Stimulated activated CD4-positive, alpha-beta T cell treated with anti-CD3 and anti-CD28 coated beads, Interleukin-4, amount 100 ng/mL, for 1 hour (primary cell): ENCODE results near the gene POU2F1.
"Not testable (repeated sequence)": the region's sequence is repeated elsewhere in the genome, so short reads cannot be mapped to it uniquely, and the experiment has no call there.

Experiments
- DNase-seq: peaks from one replicate; pipeline ENCODE4 v3.0.0-alpha.2; 2020

Gene POU2F1

DNA sequence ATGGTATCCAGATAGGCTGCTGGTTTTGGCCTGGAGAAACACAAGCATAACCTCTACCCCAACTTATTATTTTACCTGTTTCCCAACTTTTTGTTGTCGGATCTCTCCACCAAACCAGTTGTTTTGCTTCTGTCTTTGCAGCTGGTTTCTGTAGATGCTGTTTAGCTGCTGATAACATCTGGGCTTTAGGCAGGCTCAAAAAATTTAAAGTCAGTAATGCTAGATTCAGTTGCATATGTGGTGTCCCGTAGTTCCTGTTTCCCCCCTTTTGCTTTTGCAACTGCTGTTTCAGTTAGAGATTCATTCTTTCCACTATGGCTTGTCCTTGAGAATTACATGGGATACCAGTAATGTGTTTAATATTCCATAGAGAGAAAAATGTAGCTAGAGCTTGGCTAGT is 98.5 kb downstream of the POU2F1 start:
- not testable (repeated sequence) for DNase-seq

DNA sequence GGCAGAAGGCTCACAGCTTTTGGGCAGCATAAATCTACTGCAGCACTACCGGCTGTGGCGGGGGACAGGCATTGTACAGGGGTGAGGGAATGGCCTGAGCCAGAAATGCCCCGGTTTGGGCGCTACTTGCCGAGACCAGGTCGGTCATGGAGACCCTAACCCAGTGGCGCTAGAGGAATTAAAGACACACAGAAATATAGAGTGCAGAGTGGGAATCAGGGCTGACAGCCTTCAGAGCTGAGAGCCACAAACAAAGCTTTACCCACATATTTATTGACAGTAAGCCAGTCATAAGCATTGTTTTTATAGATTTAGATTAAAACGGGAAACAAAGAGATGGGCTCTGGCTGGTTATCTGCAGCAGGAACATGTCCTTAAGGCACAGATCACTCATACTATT is 101.8 kb downstream of the POU2F1 start:
- no peak for DNase-seq

DNA sequence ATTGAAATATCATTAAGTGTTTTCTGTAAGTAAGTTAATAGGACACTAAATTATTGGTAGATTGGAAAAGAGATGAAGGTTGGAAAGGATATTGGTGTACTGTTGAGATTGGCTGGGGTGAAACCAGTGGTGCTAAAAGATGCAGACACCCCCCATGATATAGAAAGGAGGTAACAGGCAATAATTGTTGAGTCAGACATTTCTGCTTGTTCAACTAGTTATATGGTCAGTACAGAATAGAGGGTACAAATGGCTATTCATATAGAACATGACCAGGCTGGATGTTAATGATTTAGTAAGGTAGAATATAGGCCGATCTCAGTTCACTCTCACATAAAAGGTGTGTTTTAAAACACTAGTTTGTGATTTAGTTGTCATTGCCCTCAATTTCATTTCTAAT is 104.5 kb downstream of the POU2F1 start:
- DNase-seq: no peak

DNA sequence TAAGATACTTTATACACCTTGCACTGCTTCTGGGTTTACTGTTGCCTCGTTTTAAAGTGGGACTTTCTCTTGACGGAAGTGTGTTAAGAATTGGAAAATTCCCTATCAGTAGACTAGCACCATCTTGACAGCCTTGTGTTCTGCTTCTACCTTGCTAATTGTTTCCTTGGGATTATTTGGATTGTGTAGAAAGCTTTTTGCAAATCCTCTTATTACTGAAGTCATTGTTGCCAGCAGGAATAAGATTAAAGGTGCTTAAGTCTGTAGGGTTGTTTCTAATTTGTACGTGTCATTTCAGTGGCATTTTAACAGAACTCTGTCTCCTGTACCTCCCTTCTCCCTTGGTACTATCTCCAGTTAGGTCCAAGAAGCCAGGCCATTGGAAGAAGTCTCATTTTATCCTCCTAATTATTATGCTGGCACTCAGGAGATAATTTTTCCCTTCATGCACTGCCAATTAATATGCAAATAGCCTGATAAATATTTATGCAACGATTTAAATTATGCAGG is 107.7 kb downstream of the POU2F1 start:
- no peak for DNase-seq

DNA sequence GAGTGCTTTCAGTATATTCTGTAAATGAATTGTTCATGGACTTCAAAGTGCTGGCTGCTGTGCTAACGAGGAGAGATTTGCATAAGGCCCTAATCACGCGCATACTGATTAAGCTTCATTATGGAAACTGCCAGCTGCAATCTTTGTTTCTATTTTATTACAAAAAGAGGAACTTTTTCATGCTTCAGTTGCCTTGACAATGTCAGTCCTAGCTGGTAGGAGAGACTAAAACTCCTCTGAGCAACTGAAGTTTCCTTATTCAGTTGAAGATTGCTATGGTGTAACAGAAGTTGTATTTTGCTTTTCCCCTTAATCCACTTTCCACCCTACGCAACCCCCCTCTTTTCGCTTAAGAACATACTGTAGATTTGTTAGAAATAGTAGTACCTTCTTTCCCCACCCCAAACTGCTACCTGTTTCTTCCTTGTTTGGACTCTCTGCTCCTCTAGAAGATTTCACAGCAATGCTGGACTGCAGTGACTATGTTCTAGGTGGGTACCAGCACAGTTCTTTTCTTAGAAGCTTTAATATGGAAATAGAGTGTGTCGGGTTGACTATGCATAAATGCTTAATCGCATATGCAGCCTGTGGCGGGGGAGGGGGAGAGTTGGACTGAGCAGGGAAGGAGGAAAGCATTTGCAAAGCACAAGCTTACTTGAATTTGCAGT is 108.3 kb downstream of the POU2F1 start:
- no peak for DNase-seq

DNA sequence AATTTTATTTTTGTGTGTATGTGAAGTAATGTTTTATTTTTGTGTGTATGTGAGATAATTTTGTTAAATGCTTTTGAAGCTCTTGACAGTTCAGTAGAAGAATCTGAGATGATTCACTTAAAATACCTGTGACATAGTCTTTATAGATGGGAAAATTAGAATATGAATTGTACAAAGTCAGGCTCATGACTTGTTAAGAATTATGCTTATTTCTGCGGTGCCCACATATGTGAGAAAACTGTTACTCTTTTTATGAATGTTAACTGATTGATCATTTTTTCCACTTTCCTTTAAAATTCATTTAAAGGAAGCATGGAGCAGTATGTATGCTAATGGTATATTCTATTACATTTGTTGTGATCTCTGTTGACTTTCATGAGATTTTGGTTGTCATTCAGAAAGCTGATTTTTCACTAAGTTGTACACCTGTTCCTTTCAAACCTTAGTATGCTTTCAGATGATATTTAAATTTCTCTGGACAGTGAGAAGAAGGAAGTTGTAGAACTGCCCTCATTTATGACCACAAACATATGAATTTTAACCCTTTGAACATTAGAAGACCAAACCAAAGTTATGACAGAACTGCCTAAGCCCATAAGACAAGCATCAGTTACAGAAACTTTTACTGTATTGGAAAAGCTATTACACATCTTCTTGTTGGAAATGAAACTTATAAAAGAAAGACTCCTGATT is 110.1 kb downstream of the POU2F1 start:
- no peak for DNase-seq

DNA sequence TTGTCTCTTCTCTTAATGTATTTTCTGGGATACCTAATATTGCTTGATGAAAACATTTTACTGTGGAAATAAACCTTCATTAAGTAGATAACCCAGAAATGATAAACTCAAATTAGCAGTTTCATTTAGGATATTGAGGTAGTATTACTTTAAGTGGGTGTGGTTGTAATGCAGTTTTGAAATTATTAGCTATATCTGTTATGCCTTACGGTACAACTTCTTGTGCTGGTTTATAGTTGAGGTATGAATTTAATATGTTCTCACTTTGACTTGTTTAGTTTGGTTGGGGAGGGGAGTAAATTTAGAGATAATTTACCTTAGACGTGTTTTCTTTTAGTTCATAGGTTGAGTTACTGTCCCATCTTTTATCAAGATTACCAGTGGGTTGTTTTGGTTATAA is 111.0 kb downstream of the POU2F1 start:
- no peak for DNase-seq

DNA sequence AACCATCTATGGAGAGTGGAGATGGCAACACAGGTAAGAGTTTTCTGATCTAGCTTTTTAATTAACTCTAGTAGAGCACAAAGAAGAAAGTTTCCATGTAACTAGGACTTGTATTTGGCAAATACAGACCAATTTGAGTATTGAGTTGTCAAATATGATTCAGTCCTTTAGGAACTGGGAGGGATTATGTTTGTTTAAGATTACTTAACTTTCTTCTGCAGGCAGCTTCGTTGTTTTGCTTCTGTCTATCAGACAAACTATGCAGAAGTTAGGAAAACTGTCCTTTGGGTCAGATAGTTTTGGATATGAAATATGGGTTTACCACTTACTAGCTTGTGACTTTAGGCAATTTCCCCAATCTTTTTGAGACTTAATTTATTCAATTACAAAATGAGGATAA is 111.8 kb downstream of the POU2F1 start:
- DNase-seq: no peak

DNA sequence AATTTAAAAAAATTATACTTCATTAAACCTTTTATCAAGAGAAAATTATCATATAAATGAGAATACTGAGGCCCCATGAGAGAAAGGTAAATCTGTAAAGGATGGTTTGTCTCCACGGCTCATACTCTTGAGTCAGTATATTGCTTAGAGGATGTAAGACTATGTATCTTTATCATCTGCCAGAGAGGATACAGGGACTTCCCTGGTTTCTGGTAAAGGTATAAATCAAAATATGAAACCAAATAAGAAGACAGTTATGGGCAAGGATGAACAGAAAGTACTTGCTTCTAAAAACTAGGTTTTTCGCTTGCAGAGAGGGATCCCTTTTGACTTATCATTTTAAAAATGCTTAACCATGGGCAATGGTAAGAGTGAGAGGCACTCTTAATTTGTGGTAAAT is 112.4 kb downstream of the POU2F1 start:
- no peak for DNase-seq

DNA sequence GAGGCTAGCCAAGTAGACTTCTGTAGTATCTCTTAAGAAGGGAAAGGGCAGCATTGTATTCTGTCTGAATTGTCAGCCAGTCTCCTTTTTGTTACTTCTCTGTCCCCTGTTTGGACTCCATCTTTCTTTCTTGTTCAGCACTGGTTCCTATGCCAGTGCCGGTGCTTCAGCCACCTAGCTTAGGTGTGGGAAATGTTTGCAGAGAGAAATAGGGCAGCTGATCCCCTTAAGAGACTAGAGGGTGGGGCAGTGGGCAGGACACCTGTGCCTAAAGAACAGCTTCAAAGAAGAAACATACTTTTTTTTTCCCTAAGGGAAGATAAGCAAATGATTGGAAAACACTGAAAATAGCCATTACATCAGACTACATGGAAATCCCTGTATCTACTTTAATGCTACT is 113.0 kb downstream of the POU2F1 start:
- no peak for DNase-seq

DNA sequence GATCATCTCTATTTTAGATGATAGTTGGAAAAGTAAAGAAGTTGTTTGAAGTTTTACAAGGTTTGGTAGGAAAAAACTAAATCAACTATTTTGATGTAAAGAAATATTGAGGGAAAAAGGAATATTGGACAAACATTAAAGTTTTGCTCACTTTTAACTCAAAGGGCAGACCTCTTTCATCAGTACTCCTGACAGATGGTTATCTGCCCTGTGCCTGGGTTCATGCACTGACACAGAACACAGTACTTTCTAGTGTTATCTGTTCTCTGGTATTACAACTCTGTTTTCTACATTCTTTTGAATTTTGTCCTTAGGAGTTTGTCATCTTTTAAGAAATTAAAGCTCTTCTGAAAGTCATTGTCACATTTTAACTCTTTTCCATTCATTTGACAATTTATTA is 118.7 kb downstream of the POU2F1 start:
- DNase-seq: no peak

DNA sequence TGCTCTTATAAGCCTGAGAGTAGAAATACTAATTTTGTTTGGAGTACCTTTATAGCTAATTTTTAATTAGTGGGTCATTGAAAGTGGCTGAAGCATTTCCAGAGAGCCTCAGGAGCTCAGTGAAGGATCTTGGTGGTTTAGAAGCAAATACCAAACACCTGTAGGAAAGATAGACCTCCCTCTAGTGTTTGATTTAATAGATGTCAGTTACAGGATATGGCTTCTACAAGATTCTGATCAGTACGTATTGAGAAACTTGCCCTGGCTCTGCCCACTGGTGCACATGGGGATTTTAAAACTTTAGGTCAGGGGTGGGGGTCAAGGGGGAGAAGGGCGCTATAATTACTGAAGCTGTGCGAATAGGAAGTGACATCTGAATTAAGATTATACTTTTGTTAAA is 122.2 kb downstream of the POU2F1 start:
- no peak for DNase-seq

DNA sequence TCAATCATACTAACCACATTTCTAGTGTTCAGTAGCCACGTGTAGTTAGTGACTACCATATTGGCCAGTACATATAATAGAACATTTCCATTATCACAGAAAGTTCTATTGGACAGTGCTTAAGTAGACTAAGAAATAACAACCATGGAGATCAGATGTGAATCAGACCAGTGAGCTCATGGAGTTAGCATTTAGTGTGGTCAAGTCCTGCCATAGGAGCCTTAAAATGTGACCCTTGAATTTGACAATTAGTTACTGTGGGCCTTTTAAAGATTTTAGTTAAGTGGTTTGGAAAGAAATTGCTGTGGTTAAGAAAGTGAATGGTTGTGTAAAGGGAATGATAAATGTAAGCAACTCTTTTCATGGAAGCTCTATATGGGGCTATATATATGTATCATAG is 123.4 kb downstream of the POU2F1 start:
- no peak for DNase-seq

DNA sequence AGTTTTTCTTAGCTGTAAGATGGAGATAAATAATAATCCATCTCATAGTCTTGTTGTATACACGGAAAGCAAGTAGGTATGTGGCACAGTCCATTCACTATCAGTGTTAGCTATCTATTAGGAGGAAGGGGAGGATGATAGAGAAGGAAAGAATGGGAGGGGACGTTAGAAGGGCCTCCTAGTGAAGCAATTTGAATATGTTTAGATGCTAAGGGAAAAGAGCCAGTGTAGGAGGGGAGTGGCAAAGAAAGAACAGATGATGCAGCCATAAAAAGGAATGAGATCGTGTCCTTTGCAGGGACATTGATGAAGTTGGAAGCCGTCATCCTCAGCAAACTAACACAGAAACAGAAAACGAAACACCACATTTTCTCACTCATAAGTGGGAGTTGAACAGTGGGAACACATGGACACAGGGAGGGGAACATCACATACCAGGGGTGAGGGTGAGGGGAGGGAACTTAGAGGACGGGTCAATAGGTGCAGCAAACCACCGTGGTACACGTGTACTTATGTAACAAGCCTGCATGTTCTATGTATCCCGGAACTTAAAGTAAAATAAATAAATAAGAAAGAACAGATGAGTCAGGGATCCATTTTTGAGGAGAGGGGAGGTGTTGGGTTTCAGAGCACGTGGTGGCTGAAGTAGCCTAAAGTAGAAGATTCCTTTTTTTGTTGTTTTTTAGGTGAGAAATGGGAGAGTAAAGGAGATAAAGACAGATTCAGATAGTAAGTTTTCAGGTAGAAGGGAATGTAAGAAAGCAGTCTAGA is 124.1 kb downstream of the POU2F1 start:
- no peak for DNase-seq

DNA sequence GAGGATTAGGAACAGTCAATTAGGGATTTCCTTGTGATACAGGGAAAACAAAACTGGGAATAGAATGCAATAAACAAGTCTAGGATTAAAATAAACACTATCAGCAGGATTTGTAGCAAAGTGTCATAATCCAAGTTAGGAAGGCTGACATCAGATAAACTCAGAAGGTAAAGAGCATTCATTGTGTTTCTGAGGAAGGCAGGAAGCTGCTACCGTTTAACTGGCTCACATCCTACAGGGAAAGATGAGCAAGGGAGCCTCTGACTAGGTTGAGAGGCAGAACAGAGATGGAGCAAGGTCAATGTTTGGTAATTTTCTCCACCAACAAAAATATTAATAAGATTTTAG is 124.7 kb downstream of the POU2F1 start:
- no peak for DNase-seq

DNA sequence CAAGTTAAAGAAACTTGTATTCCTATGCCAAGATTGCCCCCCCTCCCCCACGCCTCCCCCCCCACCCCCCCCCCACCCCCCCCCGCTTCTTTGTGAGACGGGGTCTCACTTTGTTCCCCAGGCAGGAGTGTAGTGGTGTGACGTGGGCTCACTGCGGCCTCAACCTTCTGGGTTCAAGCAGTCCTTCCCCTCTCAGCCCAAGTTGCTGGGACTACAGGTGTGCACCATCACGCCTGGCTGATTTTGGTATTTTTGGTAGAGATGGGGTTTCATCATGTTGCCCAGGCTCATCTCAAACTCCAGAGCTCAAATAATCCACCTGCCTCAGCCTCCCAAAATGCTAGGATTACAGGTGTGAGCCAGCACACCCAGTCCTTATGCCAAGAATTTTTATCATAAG is 136.6 kb downstream of the POU2F1 start:
- DNase-seq: no peak

DNA sequence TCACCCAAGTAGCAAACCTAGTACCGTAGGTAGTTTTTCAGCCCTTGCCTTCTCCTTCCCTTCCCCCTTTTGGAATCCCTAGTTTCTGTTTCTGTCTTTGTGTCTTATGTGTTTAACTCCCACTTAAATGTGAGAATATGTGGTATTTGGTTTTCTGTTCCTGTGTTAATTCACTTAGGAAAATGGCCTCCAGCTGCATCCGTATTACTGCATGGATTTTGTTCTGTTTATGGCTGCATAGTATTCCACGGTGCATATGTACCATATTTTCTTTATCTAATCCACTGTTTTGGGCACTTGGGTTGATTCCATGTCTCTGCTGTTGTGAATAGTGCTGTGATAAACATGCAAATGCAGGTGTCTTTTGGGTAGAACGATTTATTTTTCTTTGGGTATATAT is 138.6 kb downstream of the POU2F1 start:
- no peak for DNase-seq

DNA sequence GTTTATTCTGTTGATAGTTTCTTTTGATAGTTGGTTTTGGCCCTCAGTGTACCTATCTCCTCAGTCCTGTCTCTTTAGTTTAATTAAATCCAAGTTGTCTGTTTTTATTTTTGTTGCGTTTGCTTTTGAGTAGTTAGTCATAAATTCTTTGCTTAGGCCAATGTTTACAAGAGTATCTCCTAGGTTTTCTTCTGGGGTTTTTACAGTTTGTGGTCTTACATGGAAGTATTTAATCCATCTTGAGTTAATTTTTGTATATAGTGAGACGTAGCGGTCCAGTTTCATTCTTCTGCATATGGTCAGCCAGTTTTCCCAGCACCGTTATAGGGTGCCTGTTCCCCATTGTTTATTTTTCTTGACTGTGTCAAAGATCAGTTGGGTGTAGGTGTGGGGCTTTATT is 139.4 kb downstream of the POU2F1 start:
- DNase-seq: no peak

DNA sequence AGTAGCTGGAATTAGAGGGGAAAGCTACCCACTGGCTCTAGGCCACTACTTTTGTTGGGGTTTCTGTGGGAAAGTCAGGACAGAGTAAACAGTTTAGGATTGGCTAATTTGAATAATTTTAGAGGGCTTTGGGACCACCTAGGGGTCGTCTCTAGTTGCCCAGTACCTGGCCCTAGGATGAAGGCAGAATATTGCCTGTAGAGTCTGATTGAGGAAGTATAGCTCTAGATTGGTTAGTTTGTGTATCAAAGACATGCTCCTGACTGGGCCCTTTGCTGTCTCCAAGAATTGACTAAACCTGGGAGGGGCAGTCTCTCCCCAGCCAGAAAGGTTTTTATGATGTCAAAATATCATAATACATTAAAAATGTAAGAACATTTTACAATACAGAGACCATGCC is 142.0 kb downstream of the POU2F1 start:
- no peak for DNase-seq

DNA sequence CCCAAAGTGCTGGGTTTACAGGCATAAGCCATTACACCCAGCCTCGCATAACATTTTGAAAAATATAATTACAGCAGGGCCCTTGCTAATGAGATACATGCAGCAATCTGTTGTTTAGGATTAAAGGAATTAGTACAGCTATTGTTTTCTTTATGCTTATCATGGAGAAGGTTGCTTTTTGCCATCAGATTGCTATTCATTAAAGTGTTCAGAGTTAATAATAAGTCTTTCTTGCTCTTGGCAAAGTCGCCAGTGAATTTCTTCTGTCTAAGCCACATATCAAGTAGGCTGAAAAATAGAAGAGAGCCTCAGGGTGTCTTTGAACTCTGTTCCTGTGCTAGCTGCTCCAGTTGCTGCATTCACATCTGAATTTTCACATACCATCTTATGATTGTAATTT is 144.1 kb downstream of the POU2F1 start:
- no peak for DNase-seq

DNA sequence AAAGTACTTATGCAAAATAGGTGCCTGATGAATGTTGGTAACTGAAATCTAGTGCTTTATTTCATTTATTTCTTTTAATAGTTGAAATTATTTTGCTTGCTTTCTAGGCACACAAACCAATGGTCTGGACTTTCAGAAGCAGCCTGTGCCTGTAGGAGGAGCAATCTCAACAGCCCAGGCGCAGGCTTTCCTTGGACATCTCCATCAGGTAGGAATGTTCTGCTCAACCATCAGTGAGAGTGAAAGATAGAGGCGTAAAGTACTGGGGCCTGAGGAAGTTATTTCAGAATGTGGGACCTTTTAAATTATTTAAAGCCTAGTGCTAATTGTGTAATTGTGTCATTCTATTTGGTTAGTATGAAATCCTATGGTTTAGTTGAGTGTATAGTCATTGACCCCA is 144.7 kb downstream of the POU2F1 start:
- DNase-seq: no peak

DNA sequence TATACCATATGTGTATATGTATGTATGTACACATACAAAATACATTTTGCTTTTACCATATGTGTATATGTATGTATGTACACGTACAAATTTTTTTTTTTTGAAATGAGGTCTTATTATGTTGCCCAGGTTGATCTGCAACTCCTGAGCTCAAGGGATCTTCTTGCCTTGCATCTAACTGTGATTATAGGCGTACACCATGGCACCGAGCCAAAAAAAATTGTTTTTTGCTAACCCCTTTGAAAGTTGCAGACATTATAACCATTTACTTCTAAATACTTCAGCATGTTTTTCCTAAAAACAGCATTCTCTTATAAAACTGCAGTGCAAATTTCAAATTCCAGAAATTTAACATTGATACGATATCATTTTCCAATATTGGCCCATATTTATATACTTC is 147.0 kb downstream of the POU2F1 start:
- DNase-seq: no peak

DNA sequence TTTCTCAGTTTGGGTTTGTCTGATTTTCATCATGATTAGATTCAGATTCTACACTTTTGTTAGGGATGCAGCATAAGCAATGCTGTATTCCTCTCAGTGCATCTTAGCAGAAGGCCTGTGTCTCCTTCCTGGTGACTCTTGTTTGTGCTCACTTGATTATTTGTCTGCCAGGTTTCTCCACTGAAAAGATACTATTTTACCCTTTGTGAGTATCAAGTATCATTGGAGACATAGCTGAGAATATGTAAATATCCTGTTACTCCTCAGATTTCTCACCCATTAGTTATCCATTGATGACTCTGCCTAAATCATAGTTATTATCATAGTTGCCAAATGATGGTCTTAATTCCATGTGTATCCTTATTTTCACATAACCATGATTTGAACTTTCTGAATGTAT is 148.5 kb downstream of the POU2F1 start:
- DNase-seq: no peak

DNA sequence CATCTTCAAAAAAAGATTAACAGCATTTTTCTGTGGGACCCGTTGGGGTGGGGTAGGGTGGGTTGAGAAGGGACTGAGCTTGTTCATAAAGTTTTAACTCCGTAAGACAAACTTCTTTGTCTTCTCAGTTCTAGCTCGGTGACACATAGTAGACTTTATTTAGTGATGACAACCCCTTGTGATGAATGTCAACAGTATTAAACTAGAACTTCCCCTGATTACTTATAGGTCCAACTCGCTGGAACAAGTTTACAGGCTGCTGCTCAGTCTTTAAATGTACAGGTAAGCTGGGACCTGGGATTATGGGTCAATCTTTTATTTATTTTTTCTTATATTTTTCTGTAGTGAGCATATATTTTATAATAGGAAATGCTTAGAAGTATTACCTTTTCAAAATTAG is 149.2 kb downstream of the POU2F1 start:
- DNase-seq: no peak
